ENCODE measurements around the gene PLXNA2. TPM values are rescaled to one million over a fixed set of nuclear protein-coding genes. Genes with fewer than 3 reads are reported as not detected.

Gene PLXNA2
- total and polyA plus RNA-seq, 2 of the 8 experiments (the other 6 are each of a cell fraction or from before 2014, with no cell fraction given): 0.33 to 1.5 TPM

GRCh38 chr1:208148380-208148779 is 95.8 kb downstream of the PLXNA2 start (continued):
- TF ChIP-seq TBP (IDR thresholded peaks at IDR 0.05; ENCODE audit: low read depth, low read length) (no peak), SUZ12 (IDR thresholded peaks at IDR 0.05; ENCODE audit: low read length) (no peak), GABPA (IDR thresholded peaks at IDR 0.05; ENCODE audit: borderline replicate concordance, insufficient read depth, low read length) (no peak), RNF2 (IDR thresholded peaks at IDR 0.05; ENCODE audit: borderline replicate concordance, low read depth, low read length, missing control alignments, poor library complexity, severe bottlenecking) (no peak), SP4 (IDR thresholded peaks at IDR 0.05; ENCODE audit: low read length) (no peak), BRCA1 (IDR thresholded peaks at IDR 0.05; ENCODE audit: low read depth, low read length) (no peak), MAX (IDR thresholded peaks at IDR 0.05) (no peak), EZH2 (IDR thresholded peaks at IDR 0.05; ENCODE audit: low read depth, low read length, severe bottlenecking) (no peak)
